ENCODE data around the gene PCCA.

Gene PCCA

GRCh38 chr13:100399455-100399854, 310.6 kb downstream of the PCCA start:
- DNase-seq, result no peak

DNA sequence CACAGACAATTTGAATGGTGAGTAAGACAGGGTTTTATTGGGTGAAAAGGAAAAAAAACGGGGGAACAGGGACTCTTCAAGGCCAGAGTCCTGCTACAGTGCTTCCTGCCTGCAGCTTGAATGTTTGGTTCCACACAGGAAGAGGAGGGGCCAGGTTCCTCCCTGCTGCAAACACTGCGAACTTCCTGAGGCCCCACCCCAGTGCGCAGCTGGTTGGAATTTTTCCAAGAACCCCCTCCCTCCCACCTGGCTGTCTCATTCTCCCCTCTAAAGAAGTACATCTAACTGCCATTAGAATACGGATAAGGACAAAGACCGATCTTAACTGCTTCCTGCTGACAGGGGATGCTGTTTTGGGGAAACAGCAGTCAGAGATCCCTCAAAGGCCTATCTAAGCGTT, 314.8 kb downstream of the PCCA start:
- no peak for DNase-seq

DNA sequence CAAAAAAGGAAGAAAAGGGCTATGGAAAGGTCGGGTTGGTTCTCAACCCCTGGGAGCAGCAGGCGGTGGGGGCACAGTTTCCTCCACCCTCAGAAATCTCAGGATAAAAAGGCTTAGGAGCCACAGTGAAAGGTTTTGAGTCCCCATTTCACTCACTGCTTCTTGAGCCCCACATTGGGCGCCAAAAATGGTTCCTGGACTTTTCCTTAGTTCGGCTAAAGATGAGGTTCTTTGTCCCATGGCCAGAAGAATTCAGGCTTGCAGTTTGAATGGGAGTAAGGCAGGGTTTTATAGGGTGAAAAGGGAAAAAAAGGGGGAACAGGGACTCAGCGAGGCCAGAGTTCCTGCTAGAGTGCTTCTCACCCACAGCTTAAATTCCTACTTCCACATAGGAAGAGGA, 320.2 kb downstream of the PCCA start:
- no peak for DNase-seq

- DNase-seq, result no peak
These were observed 334.5 kb downstream of the PCCA start for GRCh38 chr13:100423375-100423774.

DNA sequence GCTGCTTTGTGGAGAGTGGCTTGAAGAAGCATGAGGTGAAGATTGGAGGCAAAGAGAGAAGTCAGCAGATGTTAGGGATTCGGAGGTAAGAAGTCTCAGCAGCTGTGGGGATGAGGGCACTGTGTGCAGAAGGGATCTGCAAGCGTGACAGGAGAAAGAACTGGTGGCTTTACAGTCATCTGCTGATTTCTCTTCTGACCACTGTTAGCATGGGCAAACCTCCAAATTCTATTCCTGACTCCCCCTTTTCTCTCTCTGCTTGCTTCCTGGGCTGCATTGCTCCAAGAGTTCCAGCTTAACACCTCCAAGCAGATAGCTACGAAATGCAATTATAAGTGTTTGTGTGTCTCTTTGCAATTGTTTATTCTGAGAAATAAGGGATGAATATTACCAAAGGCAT, 340.1 kb downstream of the PCCA start:
- no peak for DNase-seq

DNA sequence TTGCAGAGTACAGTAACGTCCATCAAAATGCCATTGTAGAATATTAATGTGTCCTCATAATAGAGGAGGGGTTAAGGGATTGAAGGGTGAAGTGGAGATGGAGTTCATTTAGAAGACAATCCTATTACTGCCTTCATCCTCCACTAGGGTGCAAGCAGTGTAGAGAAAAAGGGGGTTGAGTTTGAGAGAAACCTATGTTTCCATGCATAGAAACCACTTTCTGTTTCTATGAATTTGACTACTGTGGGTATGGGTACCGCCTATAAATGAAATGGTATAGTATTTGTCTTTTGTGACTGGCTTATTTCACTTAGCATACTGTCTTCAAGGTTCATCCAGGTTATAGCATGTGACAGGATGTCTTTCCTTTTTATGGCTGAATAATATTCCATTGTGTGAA, 343.7 kb downstream of the PCCA start:
- DNase-seq, result no peak

GRCh38 chr13:100433475-100433874, 344.6 kb downstream of the PCCA start:
- no peak for DNase-seq

DNA sequence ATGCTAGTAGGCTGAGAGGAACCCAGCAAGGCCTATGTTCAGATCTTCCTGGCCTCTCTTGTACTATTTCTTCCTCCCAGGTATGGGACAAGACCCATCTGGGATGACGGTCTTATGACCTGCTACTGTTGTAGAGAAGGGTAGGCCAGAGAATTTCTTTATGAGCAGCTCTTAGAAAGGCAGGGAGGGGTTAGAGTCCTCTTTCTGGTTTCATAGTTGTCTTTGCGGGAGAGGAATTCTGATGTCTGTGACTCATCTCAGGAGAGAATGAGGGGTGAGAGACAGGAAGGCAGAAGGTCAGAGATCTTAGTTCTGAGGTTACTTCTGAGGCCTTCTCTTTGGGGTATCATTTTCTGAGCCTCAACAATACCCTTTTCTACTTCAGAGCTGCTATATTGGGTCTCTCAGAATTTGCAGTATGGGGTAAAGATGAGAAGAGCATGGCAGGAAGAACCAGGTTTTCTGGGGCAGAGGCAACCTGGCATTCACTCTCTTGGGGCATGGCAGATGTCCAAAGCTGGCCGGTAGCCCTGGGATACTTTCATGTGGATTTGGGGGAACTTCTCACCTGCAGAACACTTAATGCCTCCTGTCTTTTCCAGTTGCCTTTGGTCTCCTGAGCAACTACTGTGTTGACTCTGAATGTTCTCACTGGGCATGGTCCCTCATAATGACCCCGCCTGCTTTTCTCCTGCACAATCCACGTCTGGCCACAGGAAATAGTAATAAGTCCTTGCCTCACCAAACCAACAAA, 345.3 kb downstream of the PCCA start:
- DNase-seq, result no peak

DNA sequence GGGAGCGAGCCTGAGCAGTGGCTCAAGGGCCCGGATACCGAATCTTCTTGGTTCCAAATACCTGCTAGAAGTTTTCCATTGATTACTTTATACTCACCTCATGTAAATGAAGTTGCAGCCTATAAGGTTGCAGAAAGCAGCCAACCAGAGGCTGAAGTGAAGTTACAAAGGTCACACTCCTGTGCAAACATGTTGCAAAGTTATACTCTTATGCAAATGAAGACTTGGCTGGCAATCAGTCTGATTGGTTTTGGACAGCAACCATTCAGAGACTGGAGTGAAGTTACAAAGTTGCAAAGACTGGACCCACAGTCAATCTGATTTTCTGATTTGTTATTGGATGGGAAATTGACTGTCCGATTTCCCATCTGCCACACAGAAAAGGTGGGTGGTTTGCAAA, 347.2 kb downstream of the PCCA start:
- DNase-seq, result no peak

GRCh38 chr13:100438059-100438788, 349.3 kb downstream of the PCCA start:
- no peak for DNase-seq

GRCh38 chr13:100439247-100439970, 350.5 kb downstream of the PCCA start:
- DNase-seq, result no peak

DNA sequence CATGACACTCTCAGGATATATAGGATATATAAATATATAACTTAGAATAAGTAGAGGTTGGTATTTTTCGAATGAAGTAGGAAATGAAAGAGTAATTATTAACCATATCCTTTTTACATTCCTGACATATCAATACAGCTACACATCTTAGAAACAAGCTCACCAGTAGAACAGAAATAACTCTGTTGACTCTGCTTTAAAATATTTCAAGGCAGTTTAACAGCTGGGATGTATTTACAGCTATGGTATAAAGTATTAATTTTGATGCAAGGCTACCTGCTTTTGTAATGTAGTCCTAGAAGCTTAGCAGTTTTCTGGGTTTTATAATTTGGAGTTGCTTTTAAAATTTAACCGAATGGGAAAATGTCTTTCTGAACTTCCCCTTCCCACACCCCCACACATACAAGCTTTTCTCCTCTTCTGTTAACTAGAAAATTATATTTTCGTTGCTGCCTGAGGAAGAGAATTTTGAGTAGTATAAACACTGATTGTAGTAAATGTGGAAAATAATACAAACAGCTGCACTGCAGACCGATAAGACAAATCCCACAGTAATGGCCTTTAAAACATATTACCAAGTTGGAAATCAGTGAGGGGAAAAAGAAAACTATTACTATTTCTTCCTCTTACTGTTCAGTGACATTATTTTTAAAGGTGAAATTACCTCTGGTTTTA, 352.0 kb downstream of the PCCA start:
- no peak for DNase-seq

GRCh38 chr13:100442095-100442832, 353.4 kb downstream of the PCCA start:
- no peak for DNase-seq

- no peak for DNase-seq
These were observed 354.5 kb downstream of the PCCA start for GRCh38 chr13:100443278-100443997.

DNA sequence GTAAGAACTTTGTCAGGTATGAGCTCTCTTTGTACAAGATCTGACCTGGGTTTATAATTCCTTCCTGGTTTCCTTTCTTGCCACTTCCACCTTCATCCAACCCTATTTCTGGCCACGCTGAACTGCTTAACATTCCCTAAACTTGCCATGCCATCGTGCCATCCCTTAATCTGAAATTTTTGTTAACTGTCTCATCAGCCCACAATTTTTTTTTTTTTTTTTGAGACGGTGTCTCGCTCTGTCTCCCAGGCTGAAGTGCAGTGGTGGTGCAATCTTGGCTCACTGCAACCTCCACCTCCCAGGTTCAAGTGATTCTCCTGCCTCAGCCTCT, 355.1 kb downstream of the PCCA start:
- DNase-seq, result no peak

DNA sequence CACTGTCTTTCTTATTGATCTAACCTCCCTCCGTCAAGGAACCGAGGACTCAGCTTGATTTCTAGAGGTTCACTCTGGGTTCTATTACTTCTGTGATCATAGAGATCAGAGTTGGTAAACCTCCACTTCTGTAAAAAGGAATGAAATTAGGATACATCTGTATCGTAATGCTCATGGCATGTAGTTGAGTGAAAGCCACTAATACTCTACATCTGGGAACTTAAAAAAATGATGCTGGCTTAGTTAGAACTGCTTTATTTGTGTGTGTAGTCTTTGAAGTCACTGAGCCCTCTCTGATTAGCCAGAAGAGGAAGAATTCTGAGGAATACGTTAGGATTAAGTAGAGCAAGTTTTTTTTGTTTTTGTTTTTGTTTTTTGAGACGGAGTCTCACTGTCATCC, 358.9 kb downstream of the PCCA start:
- DNase-seq, result no peak

DNA sequence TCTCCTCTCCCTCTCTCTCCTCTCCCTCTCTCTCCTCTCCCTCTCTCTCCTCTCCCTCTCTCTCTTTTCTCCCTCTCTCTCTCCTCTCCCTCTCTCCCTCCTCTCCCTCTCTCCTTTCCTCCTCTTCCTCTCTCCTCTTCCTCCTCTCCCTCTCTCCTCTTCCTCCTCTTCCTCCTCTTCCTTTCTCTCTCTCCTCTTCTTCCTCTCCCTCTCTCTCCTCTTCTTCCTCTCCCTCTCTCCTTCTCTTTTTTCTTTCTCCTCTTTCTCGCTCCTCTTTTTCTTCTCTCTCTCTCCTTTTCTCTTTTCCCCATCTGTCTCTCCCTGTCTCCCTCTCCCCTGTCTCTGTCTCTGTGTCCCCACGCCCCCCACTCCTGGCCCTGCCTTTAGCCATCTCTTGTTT, 363.0 kb downstream of the PCCA start:
- DNase-seq, result no peak

DNA sequence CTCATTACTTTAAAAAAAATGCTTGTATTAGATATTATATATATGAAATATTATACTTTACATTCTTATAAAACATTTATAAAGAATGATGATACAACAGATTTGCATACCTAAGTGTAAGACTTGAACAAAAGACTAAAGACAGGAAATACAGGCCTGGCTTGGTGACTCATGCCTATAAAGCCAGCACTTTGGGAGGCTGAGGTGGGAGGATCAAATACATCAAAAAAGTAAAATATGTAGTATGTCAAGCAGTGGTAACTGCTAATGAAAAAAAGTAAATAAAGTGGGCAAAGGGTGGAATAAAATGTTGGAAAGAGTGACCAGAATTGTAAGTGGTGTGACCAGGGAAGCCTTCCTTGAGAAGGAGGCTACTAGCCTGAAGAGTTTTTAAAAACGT, 366.0 kb downstream of the PCCA start:
- DNase-seq, result no peak

DNA sequence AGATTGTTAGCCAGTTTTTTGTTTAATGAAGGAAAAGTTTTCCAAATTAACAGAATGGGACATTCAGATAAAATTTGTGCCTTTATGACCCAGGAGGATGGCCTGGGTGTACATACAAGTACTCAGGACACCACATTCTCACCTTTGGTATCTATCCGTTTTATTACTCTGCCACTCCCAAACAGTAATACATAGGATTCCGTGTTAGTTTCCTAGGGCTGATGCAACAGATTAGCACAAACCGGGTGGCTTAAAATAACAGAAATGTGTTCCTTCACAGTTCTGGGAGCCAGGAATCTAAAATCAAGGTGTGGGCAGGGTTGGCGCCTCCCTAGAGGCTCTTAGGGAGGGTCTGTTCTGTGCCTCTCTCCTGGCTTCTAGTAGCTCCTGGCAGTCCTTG, 369.8 kb downstream of the PCCA start:
- DNase-seq, result no peak

DNA sequence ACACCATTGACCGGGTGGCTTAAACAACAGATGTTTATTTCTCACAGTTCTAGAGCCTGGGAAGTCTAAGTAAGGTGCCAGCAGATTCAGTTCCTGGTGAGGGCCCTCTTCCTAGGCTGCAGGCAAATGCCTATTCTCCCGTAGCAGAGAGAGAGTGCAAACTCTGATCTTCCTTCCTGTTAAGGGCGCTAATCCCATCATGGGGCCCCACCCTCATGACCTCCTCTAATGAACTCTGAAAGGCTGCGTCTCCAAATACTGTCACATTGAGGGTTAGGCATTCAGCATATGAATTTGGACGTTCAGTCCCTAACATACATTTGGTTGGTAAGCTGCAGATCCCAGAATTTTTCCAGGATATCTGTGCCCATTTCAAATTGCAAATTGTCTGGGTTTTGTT, 370.9 kb downstream of the PCCA start:
- no peak for DNase-seq

GRCh38 chr13:100460266-100460665, 371.4 kb downstream of the PCCA start:
- DNase-seq, result no peak
